IMR-90 (cell line): ENCODE measurements around the gene SLC15A3. TPM values are rescaled to one million over a fixed set of nuclear protein-coding genes. Genes with fewer than 3 reads are reported as not detected.

Experiments
- ATAC-seq: fragments of 200-7000 bp; cut with Tn5 transposase; 2 replicates; pipeline ENCODE4 v1.9.1; 2020; ENCODE audit warnings: low read depth, mild to moderate bottlenecking, moderate library complexity
- BruUV-seq: library from RNA; stranded (reverse); fragments of 400-500 nt; replicated peaks from 2 replicates; lab custom pipeline; 2021; lab: Mats Ljungman, UMichigan
- CTCF ChIA-PET: fragments of 300-600 bp; formaldehyde crosslinking; extraction: SDS; loops from one replicate; lab custom pipeline; 2021; ENCODE audit warnings: antibody characterized with exemption; lab: Yijun Ruan, JAX
- POLR2A ChIA-PET: fragments of 300-600 bp; sonication (Branson Sonifier 250); formaldehyde crosslinking; loops from one replicate; lab custom pipeline; 2022; ENCODE audit warnings: antibody characterized with exemption; ENCODE audit not compliant: unreplicated experiment; lab: Charles Lee
- DNase-seq: peaks from one replicate; pipeline ENCODE4 v3.0.0; 2013
- H2AFZ ChIP-seq: replicated peaks from 2 replicates; pipeline ENCODE3; 2013; ENCODE audit warnings: low read length, mild to moderate bottlenecking; ENCODE audit not compliant: poor library complexity
- H2AK5ac ChIP-seq: 2 replicates; pipeline ENCODE4 v1.6.1; 2013; ENCODE audit warnings: low read depth, low read length, inconsistent platforms
- H2AK9ac ChIP-seq: replicated peaks from 2 replicates; pipeline ENCODE3; 2013; ENCODE audit warnings: mild to moderate bottlenecking, low read depth, low read length, moderate library complexity; ENCODE audit not compliant: poor library complexity
- H2BK120ac ChIP-seq: 2 replicates; pipeline ENCODE4 v1.6.1; 2013; ENCODE audit warnings: low read depth, low read length, inconsistent platforms
- H2BK15ac ChIP-seq: 3 replicates; pipeline ENCODE4 v1.6.1; 2013; ENCODE audit warnings: low read depth, low read length, inconsistent platforms
- H2BK20ac ChIP-seq: 2 replicates; pipeline ENCODE4 v1.6.1; 2013; ENCODE audit warnings: low read depth, mild to moderate bottlenecking, inconsistent platforms, low read length, moderate library complexity
- H2BK5ac ChIP-seq: 2 replicates; pipeline ENCODE4 v1.6.1; 2013; ENCODE audit warnings: mild to moderate bottlenecking, low read depth, low read length, inconsistent platforms; ENCODE audit not compliant: poor library complexity, severe bottlenecking
- H3K14ac ChIP-seq: replicated peaks from 2 replicates; pipeline ENCODE4 v1.6.1; 2013; ENCODE audit warnings: low read depth, low read length, inconsistent platforms
- H3K18ac ChIP-seq: 2 replicates; pipeline ENCODE4 v1.6.1; 2013; ENCODE audit warnings: low read depth, low read length, control low read depth
- H3K23ac ChIP-seq: 2 replicates; pipeline ENCODE4 v1.6.1; 2013; ENCODE audit warnings: low read depth, low read length, inconsistent platforms
- H3K27ac ChIP-seq: 2 replicates; pipeline ENCODE4 v1.5.1; 2013; ENCODE audit warnings: mild to moderate bottlenecking, control low read depth, low read length; ENCODE audit not compliant: insufficient read depth
- H3K27me3 ChIP-seq: 2 replicates; pipeline ENCODE4 v1.6.1; 2013; ENCODE audit warnings: low read length; ENCODE audit not compliant: control insufficient read depth, insufficient read depth
- H3K36me3 ChIP-seq: 2 replicates; pipeline ENCODE4 v1.6.1; 2013; ENCODE audit warnings: low read length, mixed read lengths; ENCODE audit not compliant: control insufficient read depth, insufficient read depth
- H3K4ac ChIP-seq: 2 replicates; pipeline ENCODE4 v1.6.1; 2013; ENCODE audit warnings: low read depth, low read length, inconsistent platforms
- H3K4me1 ChIP-seq: 2 replicates; pipeline ENCODE4 v1.6.1; 2013; ENCODE audit warnings: low read length, mixed read lengths; ENCODE audit not compliant: control insufficient read depth, insufficient read depth
- H3K4me2 ChIP-seq: 2 replicates; pipeline ENCODE4 v1.6.1; 2013; ENCODE audit warnings: low read depth, mild to moderate bottlenecking, control low read depth, low read length, moderate library complexity
- H3K4me3 ChIP-seq: 2 replicates; pipeline ENCODE4 v1.5.1; 2013; ENCODE audit warnings: low read depth, mild to moderate bottlenecking, control low read depth, low read length, moderate library complexity; ENCODE audit not compliant: insufficient read depth
- H3K56ac ChIP-seq: 2 replicates; pipeline ENCODE4 v1.6.1; 2013; ENCODE audit warnings: low read length, inconsistent platforms; ENCODE audit not compliant: insufficient read depth; ENCODE audit errors: extremely low read depth
- H3K79me1 ChIP-seq, 2 experiments: 2 replicates each; pipeline ENCODE4 v1.6.1; 2013; ENCODE audit warnings: low read length in 2 of 2, inconsistent platforms in 1 of 2, low read depth in 1 of 2
- H3K9ac ChIP-seq: 2 replicates; pipeline ENCODE4 v1.6.1; 2013; ENCODE audit warnings: low read depth, low read length, control low read depth
- H3K9me1 ChIP-seq: 2 replicates; pipeline ENCODE4 v1.6.1; 2013; ENCODE audit warnings: low read length, inconsistent platforms; ENCODE audit not compliant: insufficient read depth
- H3K9me3 ChIP-seq: 2 replicates; pipeline ENCODE4 v1.6.1; 2013; ENCODE audit warnings: low read length; ENCODE audit not compliant: control insufficient read depth, insufficient read depth
- H4K20me1 ChIP-seq: 2 replicates; pipeline ENCODE4 v1.6.1; 2013; ENCODE audit warnings: low read length, inconsistent platforms; ENCODE audit not compliant: insufficient read depth
- H4K5ac ChIP-seq: 2 replicates; pipeline ENCODE4 v1.6.1; 2013; ENCODE audit warnings: mild to moderate bottlenecking, low read depth, low read length, control low read depth
- H4K8ac ChIP-seq, 2 experiments: 2 replicates each; pipeline ENCODE4 v1.6.1; 2013; ENCODE audit warnings: low read depth in 2 of 2, low read length in 2 of 2, control low read depth in 1 of 2, inconsistent platforms in 1 of 2
- H4K91ac ChIP-seq: 2 replicates; pipeline ENCODE4 v1.6.1; 2013; ENCODE audit warnings: low read depth, low read length, inconsistent platforms; ENCODE audit not compliant: insufficient read depth
- BHLHE40 ChIP-seq: fragments of 150-350 bp; IDR thresholded peaks from 2 replicates; pipeline ENCODE4 v1.6.1; 2016; ENCODE audit warnings: mild to moderate bottlenecking, low read depth, low read length
- CEBPB ChIP-seq: IDR thresholded peaks from 2 replicates; pipeline ENCODE4 v1.6.1; 2012; ENCODE audit warnings: low read depth, low read length, improper control_type of control experiment
- CHD1 ChIP-seq: IDR thresholded peaks from 2 replicates; pipeline ENCODE4 v1.6.1; 2012; ENCODE audit warnings: low read depth, low read length, improper control_type of control experiment
- CTCF ChIP-seq: conservative IDR thresholded peaks from 2 replicates; pipeline ENCODE4 v1.5.1; 2012; ENCODE audit warnings: mild to moderate bottlenecking, low read depth, low read length, improper control_type of control experiment
- ELK1 ChIP-seq: fragments of 150-350 bp; IDR thresholded peaks from 2 replicates; pipeline ENCODE4 v1.6.1; 2016; ENCODE audit warnings: low read depth, mild to moderate bottlenecking, low read length, moderate library complexity, borderline replicate concordance
- FOS ChIP-seq: fragments of 150-350 bp; IDR thresholded peaks from 2 replicates; pipeline ENCODE4 v1.6.1; 2016; ENCODE audit warnings: low read depth, low read length
- MAFK ChIP-seq: IDR thresholded peaks from 2 replicates; pipeline ENCODE4 v1.6.1; 2012; ENCODE audit warnings: low read depth, low read length, improper control_type of control experiment
- MAZ ChIP-seq: IDR thresholded peaks from 2 replicates; pipeline ENCODE4 v1.6.1; 2012; ENCODE audit warnings: low read depth, mild to moderate bottlenecking, low read length, improper control_type of control experiment, moderate library complexity, borderline replicate concordance
- MXI1 ChIP-seq: IDR thresholded peaks from 2 replicates; pipeline ENCODE4 v1.6.1; 2012; ENCODE audit warnings: low read depth, mild to moderate bottlenecking, low read length, moderate library complexity, borderline replicate concordance
- NFE2L2 ChIP-seq: fragments of 150-350 bp; IDR thresholded peaks from 2 replicates; pipeline ENCODE4 v1.6.1; 2016; ENCODE audit warnings: low read depth, mild to moderate bottlenecking, low read length
- POLR2A ChIP-seq: IDR thresholded peaks from 2 replicates; pipeline ENCODE4 v1.6.1; 2012; ENCODE audit warnings: mild to moderate bottlenecking, low read depth, low read length
- RAD21 ChIP-seq: IDR thresholded peaks from 2 replicates; pipeline ENCODE4 v1.6.1; 2012; ENCODE audit warnings: low read length, improper control_type of control experiment
- RCOR1 ChIP-seq: IDR thresholded peaks from 2 replicates; pipeline ENCODE4 v1.6.1; 2012; ENCODE audit warnings: mild to moderate bottlenecking, low read length, improper control_type of control experiment; ENCODE audit not compliant: insufficient replicate concordance
- RFX5 ChIP-seq: IDR thresholded peaks from 2 replicates; pipeline ENCODE4 v1.8.0; 2012; ENCODE audit warnings: low read depth, mild to moderate bottlenecking, low read length, moderate library complexity
- SMC3 ChIP-seq: fragments of 150-350 bp; IDR thresholded peaks from 2 replicates; pipeline ENCODE4 v1.6.1; 2016; ENCODE audit warnings: low read depth, mild to moderate bottlenecking, antibody characterized with exemption, low read length, moderate library complexity
- USF2 ChIP-seq: fragments of 150-350 bp; IDR thresholded peaks from 2 replicates; pipeline ENCODE4 v1.6.1; 2017; ENCODE audit warnings: mild to moderate bottlenecking, antibody characterized with exemption, low read length, low read depth
- WGBS, 2 experiments: methylation state at CpG; one replicate each; pipeline versions ENCODE4 v1.1.5 to v1.1.7; 2013; ENCODE audit warnings: missing lambda C conversion rate in 2 of 2; ENCODE audit not compliant: insufficient read length in 1 of 2; ENCODE audit errors: extremely low coverage in 2 of 2; 5-methylcytosine and 5-hydroxymethylcytosine counted together
- dilution Hi-C: fragments of 300-500 bp; cut with HindIII; formaldehyde crosslinking; loops from one replicate; pipeline ENCODE4 v1.14.3; 2018; ENCODE audit warnings: low sequenced_read_pairs; ENCODE audit not compliant: unreplicated experiment
- in situ Hi-C: fragments of 300-500 bp; cut with MboI; formaldehyde crosslinking; loops from 3 replicates; pipeline ENCODE4 v1.14.3; 2019; ENCODE audit warnings: low sequenced_read_pairs, inconsistent platforms, mixed read lengths
- intact Hi-C: fragments of 100-400 bp; cut with micrococcal nuclease; formaldehyde crosslinking; loops from 2 replicates; pipeline ENCODE4 v1.10.0; 2022
- polyA plus RNA-seq, 3 experiments: library from polyadenylated mRNA; depleted of rRNA; stranded (reverse); fragments of >200 nt; gene quantifications; 2 replicates each; pipeline ENCODE4 v1.2.3, GENCODE V29; 2012; ENCODE audit warnings: low replicate concordance in 1 of 3
- total RNA-seq: library from RNA; depleted of rRNA; stranded (reverse); fragments of >200 nt; gene quantifications from 2 replicates; pipeline ENCODE4 v1.2.3, GENCODE V29; 2012

The SLC15A3 gene
- total and polyA plus RNA-seq, 2 of the 4 experiments (the other 2 are of a cell fraction), result 3.2 to 4.4 TPM

- in situ Hi-C loops, result no loop called here
- no peak for ATAC-seq
Measured at GRCh38 chr11:60950024-60950423, 2.0 kb downstream of the SLC15A3 start.

More at GRCh38 chr11:60950024-60950423, 2.0 kb downstream of the SLC15A3 start:
- Histone ChIP-seq H2AK9ac (no peak overlapping the region), H3K4ac (no peak overlapping the region), H4K20me1 (no peaks in the 10 kb centered on the region), H2AFZ (peak overlapping the region; percentile 13), H2BK15ac (no peak overlapping the region), H3K4me2 (peak overlapping the region; percentile 45; the same call in 1 of the 2 replicates), H3K18ac (no peak overlapping the region), H3K27ac (no peak overlapping the region), H3K9me1 (no peaks in the 10 kb centered on the region), H3K36me3 (peaks cover 5% of the 10 kb centered on the region), H3K23ac (no peak overlapping the region), H3K56ac (no peak overlapping the region), H3K9me3 (no peaks in the 10 kb centered on the region), H2AK5ac (no peak overlapping the region), H2BK20ac (no peak overlapping the region), H3K79me1 (no peaks in the 10 kb centered on the region; a peak in 1 of 4 replicates), H3K9ac (no peak overlapping the region), H2BK5ac (no peak overlapping the region), H4K8ac (no peak overlapping the region), H4K91ac (no peak overlapping the region), H4K5ac (no peak overlapping the region), H3K27me3 (no peaks in the 10 kb centered on the region), H3K4me1 (peaks cover 12% of the 10 kb centered on the region), H3K4me3 (no peak overlapping the region), H3K14ac (no peak overlapping the region), H2BK120ac (no peak overlapping the region)
- 80% methylated on average over 1 of the region's 6 CpGs; no CpG with 5 or more reads in 1 of the 2 experiments for WGBS, 2 experiments
- dilution Hi-C loops, result no loop called here
- POLR2A ChIA-PET, result no interaction called here
- CTCF ChIA-PET, result interaction anchor here (1.5 kb wide), 1 partner anchor 34 kb away, joined by 3 read pairs; no protein-coding TSS in a partner anchor
- TF ChIP-seq SMC3 (no peak), RAD21 (no peak), BHLHE40 (no peak), ELK1 (no peak), FOS (no peak), CEBPB (no peak), MAZ (no peak), MXI1 (no peak), NFE2L2 (no peak), CTCF (no peak), RCOR1 (no peak), CHD1 (no peak), MAFK (no peak), POLR2A (no peak), RFX5 (no peak), USF2 (no peak)
- intact Hi-C loops, result no loop called here
- DNase-seq, result no peak
- no TSS peak for BruUV-seq
